WTC11 (cell line): ENCODE results near the gene CLPTM1L. TPM values are rescaled to one million over a fixed set of nuclear protein-coding genes. Genes with fewer than 3 reads are reported as not detected.

Experiments
- ATAC-seq: fragments of 200-7000 bp; cut with Tn5 transposase; 2 replicates; pipeline ENCODE4 v1.10.0; 2021; ENCODE audit warnings: mild to moderate bottlenecking, moderate library complexity
- CTCF ChIA-PET: fragments of 300-600 bp; sonication (Branson Sonifier 250); formaldehyde crosslinking; loops from one replicate; lab custom pipeline; 2021; ENCODE audit warnings: antibody characterized with exemption; lab: Charles Lee
- POLR2A ChIA-PET: fragments of 350-600 bp; sonication (Branson Sonifier 250); formaldehyde crosslinking; loops from one replicate; lab custom pipeline; 2021; ENCODE audit warnings: antibody characterized with exemption; lab: Charles Lee
- DNase-seq: peaks from one replicate; pipeline ENCODE4 v3.0.0; 2021; ENCODE audit warnings: low spot score
- H3K27ac Mint-ChIP-seq: 2 replicates; pipeline ENCODE4 v1.8.0; 2021; ENCODE audit warnings: mixed read lengths
- H3K27me3 Mint-ChIP-seq: 2 replicates; pipeline ENCODE4 v1.8.0; 2021; ENCODE audit warnings: low read depth, mild to moderate bottlenecking, moderate library complexity, mixed read lengths
- H3K36me3 Mint-ChIP-seq: 2 replicates; pipeline ENCODE4 v1.8.0; 2021; ENCODE audit warnings: mixed read lengths
- H3K4me1 Mint-ChIP-seq: 2 replicates; pipeline ENCODE4 v1.8.0; 2022; ENCODE audit warnings: mixed read lengths
- H3K4me3 Mint-ChIP-seq: 2 replicates; pipeline ENCODE4 v1.8.0; 2021; ENCODE audit warnings: mild to moderate bottlenecking, moderate library complexity, mixed read lengths
- H3K9me3 Mint-ChIP-seq: 2 replicates; pipeline ENCODE4 v1.8.0; 2021; ENCODE audit warnings: mixed read lengths
- ATF2 ChIP-seq: sonication (generic); formaldehyde crosslinking; IDR thresholded peaks from 2 replicates; pipeline ENCODE4 v1.8.1; 2022; ENCODE audit warnings: low read depth, missing genetic modification reagents, borderline replicate concordance
- ETV6 ChIP-seq: sonication (generic); formaldehyde crosslinking; IDR thresholded peaks from 2 replicates; pipeline ENCODE4 v1.8.1; 2022; ENCODE audit warnings: mild to moderate bottlenecking, missing genetic modification reagents
- FOXJ3 ChIP-seq: sonication (generic); formaldehyde crosslinking; IDR thresholded peaks from 2 replicates; pipeline ENCODE4 v1.9.0; 2021; ENCODE audit warnings: missing genetic modification reagents, mild to moderate bottlenecking, borderline replicate concordance
- FOXK1 ChIP-seq: sonication (generic); formaldehyde crosslinking; IDR thresholded peaks from 2 replicates; pipeline ENCODE4 v1.8.0; 2022; ENCODE audit warnings: mild to moderate bottlenecking, moderate library complexity, missing genetic modification reagents
- FOXP1 ChIP-seq: sonication (generic); formaldehyde crosslinking; IDR thresholded peaks from 2 replicates; pipeline ENCODE4 v1.8.0; 2022; ENCODE audit warnings: missing genetic modification reagents, mild to moderate bottlenecking, moderate library complexity, borderline replicate concordance
- IRF1 ChIP-seq: sonication (generic); formaldehyde crosslinking; IDR thresholded peaks from 2 replicates; pipeline ENCODE4 v1.8.0; 2023; ENCODE audit warnings: missing genetic modification reagents
- JUN ChIP-seq: sonication (generic); formaldehyde crosslinking; IDR thresholded peaks from 2 replicates; pipeline ENCODE4 v1.8.0; 2023; ENCODE audit warnings: mild to moderate bottlenecking, missing genetic modification reagents
- NFATC4 ChIP-seq: fragments of 250-450 bp; sonication (Bioruptor Pico); IDR thresholded peaks from 2 replicates; pipeline ENCODE4 v1.9.0; 2021; ENCODE audit warnings: mild to moderate bottlenecking
- PRDM15 ChIP-seq: sonication (generic); formaldehyde crosslinking; IDR thresholded peaks from 2 replicates; pipeline ENCODE4 v1.8.0; 2022; ENCODE audit warnings: missing genetic modification reagents
- SMAD3 ChIP-seq: sonication (generic); formaldehyde crosslinking; IDR thresholded peaks from 2 replicates; pipeline ENCODE4 v1.8.0; 2022; ENCODE audit warnings: missing genetic modification reagents, mild to moderate bottlenecking, borderline replicate concordance
- SMAD4 ChIP-seq: sonication (generic); formaldehyde crosslinking; IDR thresholded peaks from 2 replicates; pipeline ENCODE4 v1.8.0; 2022; ENCODE audit warnings: mild to moderate bottlenecking, missing genetic modification reagents
- SOX15 ChIP-seq: fragments of 250-450 bp; sonication (Bioruptor Pico); IDR thresholded peaks from 2 replicates; pipeline ENCODE4 v1.9.0; 2021; ENCODE audit warnings: mild to moderate bottlenecking
- SP1 ChIP-seq: sonication (generic); formaldehyde crosslinking; conservative IDR thresholded peaks from 2 replicates; pipeline ENCODE4 v1.8.1; 2022; ENCODE audit warnings: missing genetic modification reagents
- TEAD4 ChIP-seq: sonication (generic); formaldehyde crosslinking; IDR thresholded peaks from 2 replicates; pipeline ENCODE4 v1.8.0; 2022; ENCODE audit warnings: mild to moderate bottlenecking, missing genetic modification reagents
- TP53 ChIP-seq: sonication (generic); formaldehyde crosslinking; IDR thresholded peaks from 2 replicates; pipeline ENCODE4 v1.8.1; 2023; ENCODE audit warnings: mild to moderate bottlenecking, missing genetic modification reagents
- USF2 ChIP-seq: sonication (generic); formaldehyde crosslinking; IDR thresholded peaks from 2 replicates; pipeline ENCODE4 v1.8.1; 2023; ENCODE audit warnings: mild to moderate bottlenecking, missing genetic modification reagents, moderate library complexity
- ZBTB21 ChIP-seq: sonication (generic); formaldehyde crosslinking; IDR thresholded peaks from 2 replicates; pipeline ENCODE4 v1.8.1; 2023; ENCODE audit warnings: mild to moderate bottlenecking, missing genetic modification reagents, borderline replicate concordance
- ZMAT4 ChIP-seq: fragments of 250-450 bp; sonication (Bioruptor Pico); IDR thresholded peaks from 2 replicates; pipeline ENCODE4 v1.9.0; 2021; ENCODE audit warnings: mild to moderate bottlenecking
- ZNF219 ChIP-seq: sonication (generic); formaldehyde crosslinking; IDR thresholded peaks from 2 replicates; pipeline ENCODE4 v1.8.0; 2023; ENCODE audit warnings: missing genetic modification reagents, mild to moderate bottlenecking, borderline replicate concordance
- ZNF263 ChIP-seq: sonication (generic); formaldehyde crosslinking; IDR thresholded peaks from 2 replicates; pipeline ENCODE4 v1.8.1; 2022; ENCODE audit warnings: low read depth, mild to moderate bottlenecking, moderate library complexity, missing genetic modification reagents
- ZNF281 ChIP-seq: sonication (generic); formaldehyde crosslinking; IDR thresholded peaks from 2 replicates; pipeline ENCODE4 v1.8.0; 2023; ENCODE audit warnings: mild to moderate bottlenecking, missing genetic modification reagents
- ZNF423 ChIP-seq: fragments of 250-450 bp; sonication (Bioruptor Pico); IDR thresholded peaks from 2 replicates; pipeline ENCODE4 v2.1.2; 2022; ENCODE audit warnings: mild to moderate bottlenecking, moderate library complexity
- ZNF425 ChIP-seq: fragments of 250-450 bp; sonication (Bioruptor Pico); conservative IDR thresholded peaks from 2 replicates; pipeline ENCODE4 v1.9.0; 2021; ENCODE audit warnings: mild to moderate bottlenecking
- total RNA-seq: library from RNA; stranded (reverse); gene quantifications from 3 replicates; pipeline ENCODE4 v1.2.3, GENCODE V29; 2021

CLPTM1L gene
- total RNA-seq, 1 experiment from 2014 or later, result 92.8 TPM

- H3K36me3 Mint-ChIP-seq, result no peaks in the 10 kb centered on the region
- ATAC-seq (no peak), DNase-seq (no peak)
- peaks cover 34% of the 10 kb centered on the region for H3K27me3 Mint-ChIP-seq
- no peak for TF ChIP-seq ZNF423
- no peak for TF ChIP-seq SOX15 (CRISPR knock-in tag)
- TF ChIP-seq ZNF219 (CRISPR knock-in tag), result no peak
- TF ChIP-seq SMAD4 (CRISPR knock-in tag), result no peak
- no peak for TF ChIP-seq ZNF281 (CRISPR knock-in tag)
- no peak for TF ChIP-seq FOXK1 (CRISPR knock-in tag)
- no peak for TF ChIP-seq ZNF263 (CRISPR knock-in tag)
- no peak for TF ChIP-seq JUN (CRISPR knock-in tag)
- TF ChIP-seq ZBTB21 (CRISPR knock-in tag), result no peak
- H3K9me3 Mint-ChIP-seq, result no peaks in the 10 kb centered on the region
- H3K27ac Mint-ChIP-seq, result no peak overlapping the region
- peaks cover 9% of the 10 kb centered on the region for H3K4me1 Mint-ChIP-seq
- ChIA-PET POLR2A (no interaction called here), CTCF (interaction anchor here (1.9 kb wide), 1 partner anchor 11 kb away, joined by 9 read pairs; no protein-coding TSS in a partner anchor)
- H3K4me3 Mint-ChIP-seq, result no peak overlapping the region
These were observed 46.1 kb upstream of the CLPTM1L start for GRCh38 chr5:1390861-1391600.

GRCh38 chr5:1390333-1390732, 45.4 kb upstream of the CLPTM1L start:
- H3K27ac Mint-ChIP-seq, result no peak overlapping the region
- TF ChIP-seq TEAD4 (CRISPR knock-in tag) (no peak), ZNF425 (CRISPR knock-in tag) (no peak), TP53 (CRISPR knock-in tag) (no peak), ZMAT4 (no peak), ETV6 (CRISPR knock-in tag) (no peak), SOX15 (CRISPR knock-in tag) (no peak), SP1 (CRISPR knock-in tag) (no peak), IRF1 (CRISPR knock-in tag) (no peak), ZBTB21 (CRISPR knock-in tag) (no peak), FOXP1 (CRISPR knock-in tag) (no peak), FOXJ3 (no peak), USF2 (CRISPR knock-in tag) (no peak), SMAD3 (no peak), PRDM15 (no peak), ATF2 (CRISPR knock-in tag) (no peak), NFATC4 (CRISPR knock-in tag) (no peak)
- TF ChIP-seq, all 79 proteins: peak for 0
- CTCF ChIA-PET, result interaction anchor here (1.9 kb wide), 1 partner anchor 10 kb away, joined by 9 read pairs; no protein-coding TSS in a partner anchor
- POLR2A ChIA-PET, result no interaction called here
- no peaks in the 10 kb centered on the region for H3K9me3 Mint-ChIP-seq
- H3K27me3 Mint-ChIP-seq, result peaks cover 38% of the 10 kb centered on the region
- H3K36me3 Mint-ChIP-seq, result no peaks in the 10 kb centered on the region
- H3K4me1 Mint-ChIP-seq, result peaks cover 13% of the 10 kb centered on the region
- no peak overlapping the region for H3K4me3 Mint-ChIP-seq
- no peak for DNase-seq
- no peak for ATAC-seq
